CD14-positive monocyte (primary cell): ENCODE results near the gene GRIK2. TPM values are rescaled to one million over a fixed set of nuclear protein-coding genes. Genes with fewer than 3 reads are reported as not detected.

Source experiments
- DNase-seq, 3 donors: peaks; one replicate each; pipeline ENCODE4 v3.0.0-alpha.2; 2011 to 2022
- H2AFZ ChIP-seq: 2 replicates; pipeline ENCODE4 v1.6.0; 2012; ENCODE audit warnings: mild to moderate bottlenecking, low read depth, low read length, inconsistent platforms; ENCODE audit not compliant: insufficient read depth, poor library complexity, severe bottlenecking
- H3K27ac ChIP-seq, 2 donors: 1 replicate in 1 of 2; 2 replicates in 1 of 2; pipeline ENCODE4 v1.5.1; 2012 to 2013; ENCODE audit warnings: low read length in 2 of 2, control low read depth in 1 of 2, inconsistent platforms in 1 of 2, low read depth in 1 of 2, mild to moderate bottlenecking in 1 of 2
- H3K27me3 ChIP-seq, 2 donors: one replicate each; pipeline versions ENCODE4 v1.6.0 to v1.6.1; 2011 to 2013; ENCODE audit warnings: low read length in 2 of 2; ENCODE audit not compliant: control insufficient read depth in 2 of 2, insufficient read depth in 2 of 2
- H3K36me3 ChIP-seq, 2 donors: replicated peaks in 1 of 2; 1 replicate in 1 of 2; 2 replicates in 1 of 2; pipeline versions ENCODE4 v1.5.1 to v1.6.1; 2012 to 2013; ENCODE audit warnings: low read length in 2 of 2, control low read depth in 1 of 2, inconsistent platforms in 1 of 2, mild to moderate bottlenecking in 1 of 2; ENCODE audit not compliant: insufficient read depth in 2 of 2, control insufficient read depth in 1 of 2
- H3K4me1 ChIP-seq, 2 donors: 1 replicate in 1 of 2; 2 replicates in 1 of 2; pipeline versions ENCODE4 v1.5.1 to v1.6.1; 2012 to 2013; ENCODE audit warnings: low read length in 2 of 2, control low read depth in 1 of 2, inconsistent platforms in 1 of 2, mild to moderate bottlenecking in 1 of 2, moderate library complexity in 1 of 2; ENCODE audit not compliant: insufficient read depth in 2 of 2, control insufficient read depth in 1 of 2
- H3K4me2 ChIP-seq: replicated peaks from 2 replicates; pipeline ENCODE3; 2012; ENCODE audit warnings: low read length, moderate library complexity, mild to moderate bottlenecking; ENCODE audit not compliant: poor library complexity, severe bottlenecking; ENCODE audit errors: extremely low read depth
- H3K4me3 ChIP-seq, 3 experiments: fragments of 200-600 bp in 1 of 3; sonication (generic) in 1 of 3; replicated peaks in 1 of 3; 1 replicate in 2 of 3; 2 replicates in 1 of 3; pipeline ENCODE4 v1.5.1; 2011 to 2013; ENCODE audit warnings: low read length in 3 of 3, mild to moderate bottlenecking in 3 of 3, control low read depth in 2 of 3, low read depth in 2 of 3, inconsistent platforms in 1 of 3, moderate library complexity in 1 of 3
- H3K79me2 ChIP-seq: 2 replicates; pipeline ENCODE4 v1.6.0; 2012; ENCODE audit warnings: mild to moderate bottlenecking, control low read depth, inconsistent platforms, low read length, moderate library complexity; ENCODE audit not compliant: insufficient read depth
- H3K9ac ChIP-seq: 2 replicates; pipeline ENCODE4 v1.6.0; 2017; ENCODE audit warnings: low read length, mild to moderate bottlenecking; ENCODE audit not compliant: insufficient read depth, poor library complexity, severe bottlenecking
- H3K9me3 ChIP-seq, 2 donors: replicated peaks in 1 of 2; 1 replicate in 1 of 2; 2 replicates in 1 of 2; pipeline versions ENCODE4 v1.5.1 to v1.6.1; 2012 to 2013; ENCODE audit warnings: low read length in 2 of 2, control low read depth in 1 of 2; ENCODE audit not compliant: control insufficient read depth in 1 of 2, insufficient read depth in 1 of 2
- H4K20me1 ChIP-seq: 2 replicates; pipeline ENCODE4 v1.6.0; 2012; ENCODE audit warnings: mild to moderate bottlenecking, low read length, control low read depth, moderate library complexity; ENCODE audit not compliant: insufficient read depth
- H3K27ac Mint-ChIP-seq, 7 donors: one replicate each; pipeline ENCODE4 v1.8.0; 2020; ENCODE audit warnings: mild to moderate bottlenecking in 7 of 7, mixed read lengths in 7 of 7, moderate library complexity in 6 of 7, inconsistent platforms in 2 of 7
- H3K27me3 Mint-ChIP-seq, 3 donors: one replicate each; pipeline ENCODE4 v1.8.0; 2021 to 2022; ENCODE audit warnings: low read depth in 3 of 3, mild to moderate bottlenecking in 3 of 3, mixed read lengths in 3 of 3, moderate library complexity in 3 of 3, inconsistent platforms in 1 of 3
- H3K36me3 Mint-ChIP-seq, 2 donors: one replicate each; pipeline ENCODE4 v1.8.0; 2020; ENCODE audit warnings: mixed read lengths in 2 of 2, inconsistent platforms in 1 of 2, mild to moderate bottlenecking in 1 of 2
- H3K4me1 Mint-ChIP-seq: one replicate; pipeline ENCODE4 v1.8.0; 2020; ENCODE audit warnings: mild to moderate bottlenecking, mixed read lengths
- H3K4me3 Mint-ChIP-seq, 2 donors: one replicate each; pipeline ENCODE4 v1.8.0; 2020; ENCODE audit warnings: mild to moderate bottlenecking in 2 of 2, mixed read lengths in 2 of 2, moderate library complexity in 1 of 2
- H3K9me3 Mint-ChIP-seq, 7 donors: one replicate each; pipeline ENCODE4 v1.8.0; 2020 to 2022; ENCODE audit warnings: mixed read lengths in 7 of 7, mild to moderate bottlenecking in 6 of 7, moderate library complexity in 6 of 7, inconsistent platforms in 2 of 7
- CTCF ChIP-seq: fragments of 200-600 bp; IDR thresholded peaks from one replicate; pipeline ENCODE4 v1.8.0; 2022; ENCODE audit warnings: antibody characterized with exemption, mild to moderate bottlenecking
- WGBS: methylation state at CpG from one replicate; pipeline ENCODE4 v1.1.5; 2013; ENCODE audit warnings: missing lambda C conversion rate; ENCODE audit not compliant: insufficient coverage; 5-methylcytosine and 5-hydroxymethylcytosine counted together
- intact Hi-C, 2 donors: fragments of 100-400 bp; cut with micrococcal nuclease; formaldehyde crosslinking; loops; one replicate each; pipeline versions ENCODE4 v1.15.0 to v1.15.1; 2023
- polyA plus RNA-seq, 3 donors: library from polyadenylated mRNA; depleted of rRNA in 1 of 3; unstranded in 2 of 3; stranded (reverse) in 1 of 3; fragments of 300-500 nt in 2 of 3; fragments of >200 nt in 1 of 3; fragmentation: Illumina TruSeq in 2 of 3; gene quantifications; 1 replicate in 2 of 3; 2 replicates in 1 of 3; pipeline ENCODE4 v1.2.3, GENCODE V29; 2012 to 2021

Gene GRIK2
- polyA plus RNA-seq, 3 donors = not detected

- H3K9ac ChIP-seq = no peak overlapping the region
- TF ChIP-seq CTCF = no peak
- H4K20me1 ChIP-seq = no peaks in the 10 kb centered on the region
- no peak for DNase-seq
- no peak overlapping the region for H3K4me3 ChIP-seq
- no peak overlapping the region for H2AFZ ChIP-seq
- H3K27me3 ChIP-seq = no peaks in the 10 kb centered on the region
- H3K4me1 ChIP-seq = no peaks in the 10 kb centered on the region
- H3K4me2 ChIP-seq = no peak overlapping the region
- no peaks in the 10 kb centered on the region for H3K79me2 ChIP-seq
- Mint-ChIP-seq H3K27ac (no peak overlapping the region), H3K9me3 (peaks cover 0 to 6% (median 0%) of the 10 kb centered on the region in 7 donors), H3K4me3 (no peak overlapping the region), H3K27me3 (no peaks in the 10 kb centered on the region), H3K4me1 (no peaks in the 10 kb centered on the region), H3K36me3 (no peaks in the 10 kb centered on the region)
- no peak overlapping the region for H3K27ac ChIP-seq
- intact Hi-C loops = no loop called here
- no peaks in the 10 kb centered on the region for H3K9me3 ChIP-seq
- H3K36me3 ChIP-seq = no peaks in the 10 kb centered on the region
- WGBS = no CpG with 5 or more reads among the region's 1 CpG
Observed at GRCh38 chr6:102051001-102051400, 657.5 kb downstream of the GRIK2 start.

- Mint-ChIP-seq H3K4me1 (no peaks in the 10 kb centered on the region), H3K27ac (no peak overlapping the region)
- intact Hi-C loops = no loop called here
Observed at GRCh38 chr6:102051720-102052119, 658.2 kb downstream of the GRIK2 start.

More at GRCh38 chr6:102051720-102052119, 658.2 kb downstream of the GRIK2 start:
- Histone ChIP-seq H3K4me2 (no peak overlapping the region), H3K27ac (no peak overlapping the region), H3K36me3 (no peaks in the 10 kb centered on the region), H3K4me3 (no peak overlapping the region), H3K27me3 (no peaks in the 10 kb centered on the region), H3K79me2 (no peaks in the 10 kb centered on the region), H3K9me3 (no peaks in the 10 kb centered on the region), H2AFZ (no peak overlapping the region), H3K4me1 (no peaks in the 10 kb centered on the region), H3K9ac (no peak overlapping the region), H4K20me1 (no peaks in the 10 kb centered on the region)
- no peak for TF ChIP-seq CTCF
- DNase-seq = no peak
- Mint-ChIP-seq H3K36me3 (no peaks in the 10 kb centered on the region), H3K4me3 (no peak overlapping the region), H3K27me3 (no peaks in the 10 kb centered on the region), H3K9me3 (peaks cover 0 to 6% (median 0%) of the 10 kb centered on the region in 7 donors)
- no CpG with 5 or more reads among the region's 1 CpG for WGBS
